Smooth muscle cell (in vitro differentiated cells): ENCODE results near the gene TXNL4A. TPM values are rescaled to one million over a fixed set of nuclear protein-coding genes. Genes with fewer than 3 reads are reported as not detected.

ENCODE experiments used
- DNase-seq: peaks from one replicate; lab custom pipeline; 2025; ENCODE audit not compliant: unreplicated experiment; lab: John Stamatoyannopoulos, UW
- H2AFZ ChIP-seq: fragments of 200-600 bp; sonication (generic); 2 replicates; pipeline ENCODE4 v1.6.0; 2016; ENCODE audit warnings: antibody characterized with exemption, low read depth, mild to moderate bottlenecking
- H3F3A ChIP-seq: fragments of 200-600 bp; sonication (generic); 2 replicates; pipeline ENCODE4 v1.6.0; 2017; ENCODE audit warnings: antibody characterized with exemption, low read depth
- H3K27ac ChIP-seq: fragments of 200-600 bp; sonication (generic); 2 replicates; pipeline ENCODE4 v1.5.1; 2016; ENCODE audit warnings: low read depth, mild to moderate bottlenecking
- H3K27me3 ChIP-seq: fragments of 200-600 bp; sonication (generic); 2 replicates; pipeline ENCODE4 v1.6.1; 2016; ENCODE audit warnings: low read depth, mild to moderate bottlenecking
- H3K36me3 ChIP-seq: fragments of 200-600 bp; sonication (generic); 2 replicates; pipeline ENCODE4 v1.5.1; 2016; ENCODE audit warnings: low read depth
- H3K4me1 ChIP-seq: fragments of 200-600 bp; sonication (generic); 2 replicates; pipeline ENCODE4 v1.5.1; 2016; ENCODE audit warnings: low read depth
- H3K4me2 ChIP-seq: fragments of 200-600 bp; sonication (generic); 2 replicates; pipeline ENCODE4 v1.6.0; 2016; ENCODE audit warnings: mild to moderate bottlenecking
- H3K4me3 ChIP-seq: fragments of 200-600 bp; sonication (generic); 2 replicates; pipeline ENCODE4 v1.5.1; 2016; ENCODE audit warnings: mild to moderate bottlenecking
- H3K79me2 ChIP-seq: fragments of 200-600 bp; sonication (generic); 2 replicates; pipeline ENCODE4 v1.6.0; 2016; ENCODE audit warnings: low read depth, mild to moderate bottlenecking
- H3K9ac ChIP-seq: fragments of 200-600 bp; sonication (generic); 2 replicates; pipeline ENCODE4 v1.6.0; 2016; ENCODE audit warnings: low read depth
- H3K9me3 ChIP-seq: fragments of 200-600 bp; sonication (generic); replicated peaks from 2 replicates; pipeline ENCODE4 v1.5.1; 2016; ENCODE audit warnings: low read depth
- H4K20me1 ChIP-seq: fragments of 200-600 bp; sonication (generic); 2 replicates; pipeline ENCODE4 v1.6.0; 2016; ENCODE audit warnings: low read depth
- CTCF ChIP-seq: fragments of 200-600 bp; sonication (generic); IDR thresholded peaks from 2 replicates; pipeline ENCODE4 v1.5.1; 2017; ENCODE audit warnings: borderline replicate concordance, mild to moderate bottlenecking, antibody characterized with exemption; ENCODE audit not compliant: insufficient read depth, poor library complexity, severe bottlenecking
- WGBS: methylation state at CpG from one replicate; pipeline ENCODE4 v1.1.7; 2016; ENCODE audit warnings: low lambda C conversion rate; 5-methylcytosine and 5-hydroxymethylcytosine counted together
- polyA plus RNA-seq: library from polyadenylated mRNA; unstranded; fragments of >200 nt; fragmentation: Nextera tagmentation; extraction: Ambion mirVana; gene quantifications from 2 replicates; pipeline ENCODE4 v1.2.1, GENCODE V29; 2016
- total RNA-seq: library from RNA; depleted of rRNA; stranded (reverse); fragments of >200 nt; gene quantifications from 2 replicates; pipeline ENCODE4 v1.2.3, GENCODE V29; 2014

TXNL4A gene
- total and polyA plus RNA-seq, 2 experiments from 2014 or later: 62.2 to 243 TPM

GRCh38 chr18:79942786-79943607 lies 45.4 kb downstream of the TXNL4A start:
- H3F3A ChIP-seq: no peaks in the 10 kb centered on the region
- no peak for TF ChIP-seq CTCF
- WGBS: 90% methylated on average over 31 of the region's 31 CpGs
- H3K79me2 ChIP-seq: peaks cover 68% of the 10 kb centered on the region
- H3K4me1 ChIP-seq: no peaks in the 10 kb centered on the region
- no peak overlapping the region for H2AFZ ChIP-seq
- no peak overlapping the region for H3K9ac ChIP-seq
- no peak overlapping the region for H3K4me2 ChIP-seq
- H3K27me3 ChIP-seq: no peaks in the 10 kb centered on the region
- H3K27ac ChIP-seq: no peak overlapping the region
- H3K36me3 ChIP-seq: no peaks in the 10 kb centered on the region
- DNase-seq: no peak
- peaks cover 99% of the 10 kb centered on the region for H4K20me1 ChIP-seq
- H3K4me3 ChIP-seq: no peak overlapping the region
- H3K9me3 ChIP-seq: no peaks in the 10 kb centered on the region

- Histone ChIP-seq H4K20me1 (peaks cover 100% of the 10 kb centered on the region), H3K27ac (no peak overlapping the region), H3K4me1 (no peaks in the 10 kb centered on the region), H3K36me3 (no peaks in the 10 kb centered on the region), H3K9me3 (no peaks in the 10 kb centered on the region), H3K27me3 (no peaks in the 10 kb centered on the region), H3K79me2 (peaks cover 70% of the 10 kb centered on the region), H3K4me2 (no peak overlapping the region), H3K4me3 (no peak overlapping the region), H3K9ac (no peak overlapping the region), H2AFZ (no peak overlapping the region), H3F3A (no peaks in the 10 kb centered on the region)
- TF ChIP-seq CTCF: no peak
- 97% methylated on average over 7 of the region's 7 CpGs for WGBS
- DNase-seq: no peak
Observed at GRCh38 chr18:79942211-79942610, 46.2 kb downstream of the TXNL4A start.

- DNase-seq: no peak
- Histone ChIP-seq H3K79me2 (peaks cover 71% of the 10 kb centered on the region), H4K20me1 (peaks cover 100% of the 10 kb centered on the region), H3K4me2 (no peak overlapping the region), H3K9ac (no peak overlapping the region), H3K9me3 (no peaks in the 10 kb centered on the region), H3K4me1 (no peaks in the 10 kb centered on the region), H3F3A (no peaks in the 10 kb centered on the region), H3K27me3 (no peaks in the 10 kb centered on the region), H3K36me3 (no peaks in the 10 kb centered on the region), H2AFZ (no peak overlapping the region), H3K4me3 (no peak overlapping the region), H3K27ac (no peak overlapping the region)
- no peak for TF ChIP-seq CTCF
- WGBS: 95% methylated on average over 16 of the region's 16 CpGs
Observed at GRCh38 chr18:79941473-79942119, 46.8 kb downstream of the TXNL4A start.
